ENCODE results near the gene DOCK6. TPM values are rescaled to one million over a fixed set of nuclear protein-coding genes. Genes with fewer than 3 reads are reported as not detected.

The DOCK6 gene
- total RNA-seq, 1 experiment from 2014 or later: 19.4 TPM

- no peak overlapping the region for H3K4me3 ChIP-seq (ENCODE audit: low read depth in 2 of 2, low read length in 2 of 2)
- DNase-seq (ENCODE audit: low read depth, low spot score) (no peak), ATAC-seq (no peak)
- H3K27me3 ChIP-seq (ENCODE audit: control insufficient read depth, insufficient read depth, low read length): no peaks in the 10 kb centered on the region
- BruUV-seq (replicated peaks): no TSS peak
- in situ Hi-C loops (cut with HindIII; ENCODE audit: low pct_unique_long_range_greater_than_20kb, low sequenced_read_pairs): no loop called here
- H3K9me3 ChIP-seq (ENCODE audit: control insufficient read depth, insufficient read depth, low read depth, low read length): no peaks in the 10 kb centered on the region; the same call in 1 of the 2 replicates
- no peaks in the 10 kb centered on the region for H3K4me1 ChIP-seq (ENCODE audit: control insufficient read depth, insufficient read depth, low read length)
- TF ChIP-seq, protein P1, sequence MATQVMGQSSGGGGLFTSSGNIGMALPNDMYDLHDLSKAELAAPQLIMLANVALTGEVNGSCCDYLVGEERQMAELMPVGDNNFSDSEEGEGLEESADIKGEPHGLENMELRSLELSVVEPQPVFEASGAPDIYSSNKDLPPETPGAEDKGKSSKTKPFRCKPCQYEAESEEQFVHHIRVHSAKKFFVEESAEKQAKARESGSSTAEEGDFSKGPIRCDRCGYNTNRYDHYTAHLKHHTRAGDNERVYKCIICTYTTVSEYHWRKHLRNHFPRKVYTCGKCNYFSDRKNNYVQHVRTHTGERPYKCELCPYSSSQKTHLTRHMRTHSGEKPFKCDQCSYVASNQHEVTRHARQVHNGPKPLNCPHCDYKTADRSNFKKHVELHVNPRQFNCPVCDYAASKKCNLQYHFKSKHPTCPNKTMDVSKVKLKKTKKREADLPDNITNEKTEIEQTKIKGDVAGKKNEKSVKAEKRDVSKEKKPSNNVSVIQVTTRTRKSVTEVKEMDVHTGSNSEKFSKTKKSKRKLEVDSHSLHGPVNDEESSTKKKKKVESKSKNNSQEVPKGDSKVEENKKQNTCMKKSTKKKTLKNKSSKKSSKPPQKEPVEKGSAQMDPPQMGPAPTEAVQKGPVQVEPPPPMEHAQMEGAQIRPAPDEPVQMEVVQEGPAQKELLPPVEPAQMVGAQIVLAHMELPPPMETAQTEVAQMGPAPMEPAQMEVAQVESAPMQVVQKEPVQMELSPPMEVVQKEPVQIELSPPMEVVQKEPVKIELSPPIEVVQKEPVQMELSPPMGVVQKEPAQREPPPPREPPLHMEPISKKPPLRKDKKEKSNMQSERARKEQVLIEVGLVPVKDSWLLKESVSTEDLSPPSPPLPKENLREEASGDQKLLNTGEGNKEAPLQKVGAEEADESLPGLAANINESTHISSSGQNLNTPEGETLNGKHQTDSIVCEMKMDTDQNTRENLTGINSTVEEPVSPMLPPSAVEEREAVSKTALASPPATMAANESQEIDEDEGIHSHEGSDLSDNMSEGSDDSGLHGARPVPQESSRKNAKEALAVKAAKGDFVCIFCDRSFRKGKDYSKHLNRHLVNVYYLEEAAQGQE (IDR thresholded peaks at IDR 0.05; ENCODE audit: insufficient read depth in 1 of 2, low read depth in 2 of 2, low read length in 1 of 2): no peak
- no peak for TF ChIP-seq TCF7L2 (IDR thresholded peaks at IDR 0.05; ENCODE audit: low read depth, low read length)
- TF ChIP-seq POLR2AphosphoS5 (IDR thresholded peaks at IDR 0.05; ENCODE audit: low read depth, low read length): no peak
- intact Hi-C loops (cut with micrococcal nuclease; ENCODE audit: unreplicated experiment): no loop called here
- CTCF ChIA-PET: no interaction called here
- POLR2A ChIA-PET: no interaction called here
- no peaks in the 10 kb centered on the region for H3K36me3 ChIP-seq (ENCODE audit: control insufficient read depth, insufficient read depth, low read length)
- H3K27ac ChIP-seq (ENCODE audit: low read length): no peak overlapping the region
These were observed 35.6 kb downstream of the DOCK6 start for GRCh38 chr19:11226716-11227166.

- ChIA-PET CTCF (interaction anchor here (0.7 kb wide), 1 partner anchor 210 kb away, joined by 11 read pairs; the partner anchor contains the start of gene PRKCSH), POLR2A (no interaction called here)
- H3K36me3 ChIP-seq (ENCODE audit: control insufficient read depth, insufficient read depth, low read length): no peaks in the 10 kb centered on the region
- H3K27me3 ChIP-seq (ENCODE audit: control insufficient read depth, insufficient read depth, low read length): no peaks in the 10 kb centered on the region
- no peaks in the 10 kb centered on the region for H3K4me1 ChIP-seq (ENCODE audit: control insufficient read depth, insufficient read depth, low read length)
- BruUV-seq (replicated peaks): no TSS peak
- in situ Hi-C loops (cut with HindIII; ENCODE audit: low pct_unique_long_range_greater_than_20kb, low sequenced_read_pairs): no loop called here
- no peak for TF ChIP-seq POLR2AphosphoS5 (IDR thresholded peaks at IDR 0.05; ENCODE audit: low read depth, low read length)
- TF ChIP-seq SIN3A (IDR thresholded peaks at IDR 0.05; ENCODE audit: borderline replicate concordance, insufficient read depth, low read depth, low read length): no peak
- TF ChIP-seq, protein P2, sequence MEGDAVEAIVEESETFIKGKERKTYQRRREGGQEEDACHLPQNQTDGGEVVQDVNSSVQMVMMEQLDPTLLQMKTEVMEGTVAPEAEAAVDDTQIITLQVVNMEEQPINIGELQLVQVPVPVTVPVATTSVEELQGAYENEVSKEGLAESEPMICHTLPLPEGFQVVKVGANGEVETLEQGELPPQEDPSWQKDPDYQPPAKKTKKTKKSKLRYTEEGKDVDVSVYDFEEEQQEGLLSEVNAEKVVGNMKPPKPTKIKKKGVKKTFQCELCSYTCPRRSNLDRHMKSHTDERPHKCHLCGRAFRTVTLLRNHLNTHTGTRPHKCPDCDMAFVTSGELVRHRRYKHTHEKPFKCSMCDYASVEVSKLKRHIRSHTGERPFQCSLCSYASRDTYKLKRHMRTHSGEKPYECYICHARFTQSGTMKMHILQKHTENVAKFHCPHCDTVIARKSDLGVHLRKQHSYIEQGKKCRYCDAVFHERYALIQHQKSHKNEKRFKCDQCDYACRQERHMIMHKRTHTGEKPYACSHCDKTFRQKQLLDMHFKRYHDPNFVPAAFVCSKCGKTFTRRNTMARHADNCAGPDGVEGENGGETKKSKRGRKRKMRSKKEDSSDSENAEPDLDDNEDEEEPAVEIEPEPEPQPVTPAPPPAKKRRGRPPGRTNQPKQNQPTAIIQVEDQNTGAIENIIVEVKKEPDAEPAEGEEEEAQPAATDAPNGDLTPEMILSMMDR (IDR thresholded peaks at IDR 0.05): no peak
- TF ChIP-seq TCF7L2 (IDR thresholded peaks at IDR 0.05; ENCODE audit: low read depth, low read length): no peak
- TF ChIP-seq, protein P1 (IDR thresholded peaks at IDR 0.05; ENCODE audit: insufficient read depth in 1 of 2, low read depth in 2 of 2, low read length in 1 of 2): no peak
- DNase-seq (ENCODE audit: low read depth, low spot score): no peak
- intact Hi-C loops (cut with micrococcal nuclease; ENCODE audit: unreplicated experiment): no loop called here
- peaks cover 5% of the 10 kb centered on the region; the same call in 1 of the 2 replicates for H3K9me3 ChIP-seq (ENCODE audit: control insufficient read depth, insufficient read depth, low read depth, low read length)
- H3K27ac ChIP-seq (ENCODE audit: low read length): no peak overlapping the region
- ATAC-seq: no peak
- H3K4me3 ChIP-seq (ENCODE audit: low read depth in 2 of 2, low read length in 2 of 2): no peak overlapping the region
These were observed 36.5 kb downstream of the DOCK6 start for GRCh38 chr19:11225815-11226214.
